Kidney epithelial cell (primary cell): Measurements from ENCODE around the gene OPCML. TPM values are rescaled to one million over a fixed set of nuclear protein-coding genes. Genes with fewer than 3 reads are reported as not detected.

Source experiments
- DNase-seq: peaks from one replicate; pipeline ENCODE4 v3.0.0-alpha.2; 2010; ENCODE audit warnings: low read depth
- H3K27me3 ChIP-seq: 2 replicates; pipeline ENCODE4 v1.6.0; 2011; ENCODE audit warnings: low read length; ENCODE audit not compliant: control insufficient read depth, insufficient read depth
- H3K36me3 ChIP-seq: 2 replicates; pipeline ENCODE4 v1.5.1; 2011; ENCODE audit warnings: low read length; ENCODE audit not compliant: control insufficient read depth, insufficient read depth
- H3K4me3 ChIP-seq: 2 replicates; pipeline ENCODE4 v1.5.1; 2011; ENCODE audit warnings: low read depth, mild to moderate bottlenecking, control low read depth, low read length
- total RNA-seq: library from RNA; depleted of rRNA; stranded (reverse); fragments of >200 nt; gene quantifications from 2 replicates; pipeline ENCODE4 v1.2.3, GENCODE V29; 2015
- TF ChIP-seq, protein P1 (sequence below): IDR thresholded peaks from 2 replicates; pipeline ENCODE4 v1.5.1; 2011; ENCODE audit warnings: mild to moderate bottlenecking, moderate library complexity, low read length, control low read depth, inconsistent platforms; ENCODE audit not compliant: insufficient read depth, poor library complexity, severe bottlenecking

OPCML gene
- total RNA-seq, 1 donor from 2014 or later = under 0.01 TPM

DNA sequence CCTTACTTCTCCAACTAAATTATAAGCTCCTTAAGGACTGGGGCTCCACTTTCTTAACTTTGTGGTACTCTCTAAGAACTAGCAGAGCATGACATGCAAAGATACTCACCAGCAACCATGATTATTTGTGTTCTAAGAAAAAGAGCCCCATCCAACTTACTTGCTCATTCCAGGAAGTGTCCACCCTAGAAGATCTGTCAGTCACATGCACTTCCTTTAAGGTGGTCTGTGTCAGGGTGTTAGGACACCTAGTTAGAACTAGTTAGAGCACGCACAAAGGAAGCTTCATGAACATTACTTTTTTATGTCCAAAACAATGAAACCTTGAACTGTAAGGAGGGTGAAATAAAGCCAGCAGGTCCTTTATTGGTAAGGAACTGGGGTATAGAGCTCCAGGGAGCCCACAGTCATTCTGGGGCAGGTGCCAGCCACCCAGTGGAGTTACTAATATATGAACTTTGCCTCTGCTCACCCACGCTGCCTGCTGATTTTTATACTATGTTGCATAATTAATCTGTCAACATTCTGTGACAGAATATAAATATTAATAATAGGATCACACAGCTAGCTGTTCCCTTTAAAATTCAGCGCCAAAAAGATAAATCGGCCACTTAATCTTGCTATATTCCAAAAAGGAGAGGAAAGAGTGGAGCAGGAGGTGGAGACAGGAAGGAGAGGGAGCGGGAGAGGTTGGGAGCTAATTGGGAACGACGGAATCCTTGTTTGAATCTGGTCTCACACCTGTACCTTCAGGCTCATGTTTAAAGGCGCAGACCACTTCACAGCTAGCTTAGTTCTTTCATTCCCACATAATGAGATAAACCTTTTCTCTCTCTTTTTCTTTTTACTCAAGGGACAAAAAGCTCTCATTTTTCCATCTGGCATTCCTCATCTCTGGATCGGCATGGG lies 755.0 kb downstream of the OPCML start:
- no peaks in the 10 kb centered on the region for H3K27me3 ChIP-seq
- no peak for DNase-seq
- no peak overlapping the region for H3K4me3 ChIP-seq
- H3K36me3 ChIP-seq = no peaks in the 10 kb centered on the region
- TF ChIP-seq, protein P1, sequence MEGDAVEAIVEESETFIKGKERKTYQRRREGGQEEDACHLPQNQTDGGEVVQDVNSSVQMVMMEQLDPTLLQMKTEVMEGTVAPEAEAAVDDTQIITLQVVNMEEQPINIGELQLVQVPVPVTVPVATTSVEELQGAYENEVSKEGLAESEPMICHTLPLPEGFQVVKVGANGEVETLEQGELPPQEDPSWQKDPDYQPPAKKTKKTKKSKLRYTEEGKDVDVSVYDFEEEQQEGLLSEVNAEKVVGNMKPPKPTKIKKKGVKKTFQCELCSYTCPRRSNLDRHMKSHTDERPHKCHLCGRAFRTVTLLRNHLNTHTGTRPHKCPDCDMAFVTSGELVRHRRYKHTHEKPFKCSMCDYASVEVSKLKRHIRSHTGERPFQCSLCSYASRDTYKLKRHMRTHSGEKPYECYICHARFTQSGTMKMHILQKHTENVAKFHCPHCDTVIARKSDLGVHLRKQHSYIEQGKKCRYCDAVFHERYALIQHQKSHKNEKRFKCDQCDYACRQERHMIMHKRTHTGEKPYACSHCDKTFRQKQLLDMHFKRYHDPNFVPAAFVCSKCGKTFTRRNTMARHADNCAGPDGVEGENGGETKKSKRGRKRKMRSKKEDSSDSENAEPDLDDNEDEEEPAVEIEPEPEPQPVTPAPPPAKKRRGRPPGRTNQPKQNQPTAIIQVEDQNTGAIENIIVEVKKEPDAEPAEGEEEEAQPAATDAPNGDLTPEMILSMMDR = no peak

DNA sequence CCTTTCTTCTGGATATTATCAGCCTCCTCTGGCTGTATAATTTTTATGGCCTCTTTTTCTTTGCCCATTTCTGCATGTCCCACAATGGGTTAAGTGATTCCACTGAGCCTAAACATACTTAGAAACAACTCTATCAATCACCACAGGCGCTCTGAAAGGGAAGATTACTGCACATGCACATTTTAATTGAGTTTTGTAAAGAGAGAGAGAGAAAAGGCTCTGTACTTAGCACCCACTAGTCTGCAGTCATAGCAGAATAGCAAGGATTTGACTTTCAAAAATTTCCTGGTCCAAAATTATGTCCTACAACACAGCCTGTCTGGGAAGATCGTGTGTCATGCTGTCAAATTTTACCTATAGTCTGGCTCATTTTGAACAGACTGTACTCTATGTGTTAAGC lies 758.5 kb downstream of the OPCML start:
- no peaks in the 10 kb centered on the region for H3K36me3 ChIP-seq
- no peak for DNase-seq
- no peak overlapping the region for H3K4me3 ChIP-seq
- H3K27me3 ChIP-seq = peaks cover 2% of the 10 kb centered on the region
- TF ChIP-seq, protein P1 = no peak

DNA sequence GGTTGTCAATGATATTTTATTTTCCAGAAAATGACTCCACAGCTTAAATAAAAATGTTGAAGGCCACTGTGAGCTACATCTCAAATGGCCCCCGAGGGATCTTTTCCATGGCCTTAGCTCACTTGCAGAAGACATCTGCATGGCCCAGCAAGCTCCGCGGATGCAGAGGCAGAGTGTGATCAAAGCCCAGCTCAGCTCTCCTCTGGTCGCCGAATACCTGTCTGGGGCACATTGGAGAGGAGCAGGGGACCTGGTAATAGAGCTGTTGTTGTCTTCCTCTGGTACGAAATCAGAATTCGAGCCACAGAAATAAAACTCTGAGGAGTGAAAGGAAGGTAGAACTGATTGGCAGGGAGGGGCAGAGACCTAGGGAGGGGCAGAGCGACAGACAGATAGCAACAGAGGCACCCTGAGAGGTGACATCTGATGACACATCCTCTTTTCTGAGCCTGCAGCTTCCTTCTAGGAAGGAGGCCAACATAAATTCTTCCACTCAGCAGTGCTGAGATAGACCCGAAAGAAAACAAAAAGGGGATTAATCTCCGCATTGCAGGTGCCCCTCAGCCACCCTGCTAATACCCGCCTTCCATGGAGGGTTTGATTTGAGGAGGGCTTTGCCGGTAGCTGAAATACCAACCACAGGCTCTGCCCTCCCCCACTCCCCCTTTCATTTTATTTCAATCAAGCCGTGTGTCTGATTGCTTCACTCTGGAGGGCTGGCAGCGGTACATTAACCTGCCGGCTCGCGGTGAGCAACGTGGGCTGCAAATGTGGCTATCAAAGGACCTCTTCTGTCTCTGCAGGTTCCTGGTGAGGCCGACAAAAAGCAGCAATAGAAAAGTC lies 759.4 kb downstream of the OPCML start:
- H3K27me3 ChIP-seq = peaks cover 2% of the 10 kb centered on the region
- no peak for DNase-seq
- H3K4me3 ChIP-seq = no peak overlapping the region
- no peaks in the 10 kb centered on the region for H3K36me3 ChIP-seq
- TF ChIP-seq, protein P1 = no peak

DNA sequence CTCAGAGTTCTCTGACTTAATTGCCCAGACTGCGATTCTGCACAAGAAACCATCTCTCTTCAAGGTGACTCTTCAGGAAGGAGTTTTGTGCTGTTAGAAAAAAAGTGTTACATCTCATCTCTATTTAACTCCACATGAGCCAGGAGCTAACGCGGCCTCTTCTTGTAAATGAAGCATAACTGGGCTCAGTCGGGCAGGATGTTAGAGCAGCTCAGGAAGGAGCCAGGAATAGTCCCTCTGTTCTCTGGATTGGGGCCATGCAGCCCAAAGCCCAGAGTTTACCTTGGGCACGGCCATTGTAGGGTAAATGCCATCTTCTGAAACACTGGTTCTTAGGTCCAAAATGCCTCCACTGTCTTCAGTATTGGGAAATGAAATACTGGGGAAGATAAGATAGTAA lies 760.6 kb downstream of the OPCML start:
- no peak for DNase-seq
- TF ChIP-seq, protein P1 = no peak
- no peaks in the 10 kb centered on the region for H3K36me3 ChIP-seq
- H3K27me3 ChIP-seq = peaks cover 2% of the 10 kb centered on the region
- no peak overlapping the region for H3K4me3 ChIP-seq

DNA sequence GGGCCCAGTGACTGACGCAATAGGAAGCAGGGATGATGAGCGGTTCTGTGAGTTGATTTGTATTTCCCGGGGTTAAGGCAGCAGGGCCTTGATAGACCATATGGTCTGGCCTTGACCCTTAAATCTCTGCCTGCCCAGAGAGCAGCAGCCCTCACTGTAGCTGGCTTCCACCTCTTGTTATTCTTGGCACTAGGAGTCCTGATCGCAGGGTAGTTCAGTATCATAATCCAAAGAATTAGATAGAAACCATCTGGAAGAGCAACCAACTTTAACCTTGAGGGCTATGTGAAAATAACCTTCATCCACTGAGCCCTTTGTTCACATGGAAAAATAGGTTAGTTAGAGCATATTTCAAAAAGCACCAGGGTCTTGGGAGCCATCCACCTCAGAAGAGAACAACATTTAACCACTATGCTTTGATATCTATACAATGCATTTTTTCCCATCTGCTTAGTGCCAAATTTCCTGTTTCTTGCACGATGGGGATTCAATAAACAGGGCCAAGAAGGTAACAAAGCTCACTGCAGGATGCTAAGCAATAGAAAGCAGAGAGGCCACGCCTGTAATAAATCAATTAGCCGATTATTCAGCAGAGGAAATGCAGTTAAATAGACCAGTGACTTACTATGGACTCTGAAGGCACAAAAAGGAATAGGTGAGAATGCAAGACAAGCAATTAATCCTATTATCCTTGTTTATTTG lies 761.3 kb downstream of the OPCML start:
- Histone ChIP-seq H3K36me3 (no peaks in the 10 kb centered on the region), H3K4me3 (no peak overlapping the region), H3K27me3 (peaks cover 2% of the 10 kb centered on the region)
- TF ChIP-seq, protein P1 = no peak
- DNase-seq = no peak
